Glutamatergic neuron (in vitro differentiated cells): Measurements from ENCODE around the gene NKX2-4. TPM values are rescaled to one million over a fixed set of nuclear protein-coding genes. Genes with fewer than 3 reads are reported as not detected.
A peak's percentile ranks its signal among the peaks of the same experiment; 100 is the strongest.
"Not testable (repeated sequence)": the region's sequence is repeated elsewhere in the genome, so short reads cannot be mapped to it uniquely, and the experiment has no call there.

Experiments used
- DNase-seq: peaks from one replicate; pipeline ENCODE4 v3.0.0; 2022
- H3K27ac Mint-ChIP-seq: one replicate; pipeline ENCODE4 v1.8.0; 2020; ENCODE audit warnings: mild to moderate bottlenecking, mixed read lengths, inconsistent platforms; ENCODE audit not compliant: unreplicated experiment
- H3K27me3 Mint-ChIP-seq: one replicate; pipeline ENCODE4 v1.8.0; 2020; ENCODE audit warnings: mild to moderate bottlenecking, moderate library complexity, mixed read lengths, inconsistent platforms; ENCODE audit not compliant: unreplicated experiment
- H3K36me3 Mint-ChIP-seq: one replicate; pipeline ENCODE4 v1.8.0; 2020; ENCODE audit warnings: mild to moderate bottlenecking, mixed read lengths, inconsistent platforms; ENCODE audit not compliant: unreplicated experiment
- H3K4me1 Mint-ChIP-seq: one replicate; pipeline ENCODE4 v1.8.0; 2020; ENCODE audit warnings: mild to moderate bottlenecking, low read depth, mixed read lengths, inconsistent platforms; ENCODE audit not compliant: unreplicated experiment
- H3K4me3 Mint-ChIP-seq: one replicate; pipeline ENCODE4 v1.8.0; 2020; ENCODE audit warnings: mild to moderate bottlenecking, mixed read lengths, inconsistent platforms; ENCODE audit not compliant: unreplicated experiment
- H3K9me3 Mint-ChIP-seq: one replicate; pipeline ENCODE4 v1.8.0; 2020; ENCODE audit warnings: mild to moderate bottlenecking, moderate library complexity, mixed read lengths, inconsistent platforms; ENCODE audit not compliant: unreplicated experiment
- CTCF ChIP-seq: fragments of 200-600 bp; sonication (generic); IDR thresholded peaks from one replicate; pipeline ENCODE4 v1.5.0; 2021; ENCODE audit not compliant: partially characterized antibody, unreplicated experiment
- total RNA-seq: library from RNA; stranded (reverse); fragmentation: NEBNext Ultra II Directional; extraction: Animal tissue kit (Norgen Biotek cat#: 25700); gene quantifications from one replicate; pipeline ENCODE4 v1.2.1, GENCODE V29; 2021; ENCODE audit not compliant: unreplicated experiment

The NKX2-4 gene
- total RNA-seq, 1 donor from 2014 or later = not detected

DNA sequence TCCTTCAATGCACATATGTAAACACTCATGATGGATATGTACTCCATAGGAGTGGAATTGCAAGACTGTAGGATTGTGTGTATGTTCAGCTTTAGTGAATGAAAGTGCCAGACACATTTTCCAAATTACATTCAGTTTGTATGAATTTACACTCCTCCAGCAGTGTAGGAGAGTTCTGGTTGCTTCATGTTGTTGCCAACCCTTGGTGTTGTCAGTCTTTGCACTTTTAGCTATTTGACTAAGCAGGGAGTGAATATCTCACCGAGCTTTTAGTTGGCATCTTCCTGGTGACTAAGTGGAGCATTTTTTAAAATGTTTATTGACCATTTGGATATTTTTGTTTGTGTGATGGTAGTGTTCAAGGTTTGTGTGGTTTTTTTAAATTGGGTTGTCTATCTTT, 23.9 kb downstream of the NKX2-4 start:
- Mint-ChIP-seq H3K4me3 (no peak overlapping the region), H3K4me1 (peaks cover 13% of the 10 kb centered on the region), H3K9me3 (no peaks in the 10 kb centered on the region), H3K36me3 (no peaks in the 10 kb centered on the region), H3K27me3 (peaks cover 4% of the 10 kb centered on the region), H3K27ac (peak overlapping the region; percentile 7)
- DNase-seq = no peak
- TF ChIP-seq CTCF = no peak

DNA sequence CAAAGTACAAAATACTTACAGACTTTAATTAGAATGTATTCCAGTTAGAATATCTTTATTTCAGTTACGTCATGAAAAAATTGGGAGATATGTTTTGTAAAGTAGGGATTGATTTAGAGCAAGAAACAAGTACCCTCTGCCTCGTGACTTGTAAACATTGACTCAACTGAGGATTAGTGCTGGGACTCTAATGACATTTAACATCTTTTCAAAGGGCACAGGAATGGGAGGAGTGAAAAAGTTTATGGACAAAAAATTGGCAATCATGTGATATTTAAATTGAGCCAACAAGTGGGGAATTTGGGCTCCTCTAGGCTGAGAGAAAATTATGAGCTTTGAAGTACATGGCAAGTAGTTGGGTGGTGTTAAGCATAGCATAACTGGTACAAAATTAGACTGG, 25.3 kb downstream of the NKX2-4 start:
- no peak for TF ChIP-seq CTCF
- DNase-seq = no peak
- no peaks in the 10 kb centered on the region for H3K9me3 Mint-ChIP-seq
- peaks cover 8% of the 10 kb centered on the region for H3K4me1 Mint-ChIP-seq
- no peaks in the 10 kb centered on the region for H3K36me3 Mint-ChIP-seq
- no peak overlapping the region for H3K4me3 Mint-ChIP-seq
- no peak overlapping the region for H3K27ac Mint-ChIP-seq
- peaks cover 4% of the 10 kb centered on the region for H3K27me3 Mint-ChIP-seq

DNA sequence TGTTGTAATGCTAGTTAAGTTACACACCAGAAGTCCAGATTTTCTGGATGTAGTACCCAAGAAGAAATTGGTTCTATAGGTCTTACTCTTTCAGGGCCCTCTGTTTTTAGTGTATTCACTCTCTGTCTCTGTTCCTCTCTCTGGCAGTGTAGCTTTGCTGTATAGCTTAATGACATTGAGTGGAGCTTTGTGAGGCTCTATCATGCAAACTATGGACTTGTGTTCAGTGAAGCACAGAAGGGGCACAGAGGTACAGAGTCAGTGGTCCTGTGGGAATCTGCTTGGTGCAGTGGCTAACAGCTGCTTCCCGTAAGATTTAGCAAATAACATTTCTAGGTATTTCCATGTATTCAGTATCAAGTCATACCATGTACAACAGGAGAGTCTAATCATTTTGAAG, 26.1 kb downstream of the NKX2-4 start:
- no peaks in the 10 kb centered on the region for H3K36me3 Mint-ChIP-seq
- no peaks in the 10 kb centered on the region for H3K27me3 Mint-ChIP-seq
- H3K4me1 Mint-ChIP-seq = peaks cover 6% of the 10 kb centered on the region
- H3K4me3 Mint-ChIP-seq = no peak overlapping the region
- no peak for TF ChIP-seq CTCF
- no peaks in the 10 kb centered on the region for H3K9me3 Mint-ChIP-seq
- no peak for DNase-seq
- H3K27ac Mint-ChIP-seq = no peak overlapping the region

- Mint-ChIP-seq H3K4me3 (no peak overlapping the region), H3K27ac (no peak overlapping the region), H3K36me3 (no peaks in the 10 kb centered on the region), H3K27me3 (no peaks in the 10 kb centered on the region), H3K9me3 (no peaks in the 10 kb centered on the region), H3K4me1 (peaks cover 6% of the 10 kb centered on the region)
- no peak for DNase-seq
- TF ChIP-seq CTCF = no peak
Observed at GRCh38 chr20:21368791-21369190, 28.5 kb downstream of the NKX2-4 start.

GRCh38 chr20:21366273-21366672, 31.1 kb downstream of the NKX2-4 start:
- not testable (repeated sequence) for H3K4me1 Mint-ChIP-seq, H3K27ac Mint-ChIP-seq, H3K4me3 Mint-ChIP-seq, H3K27me3 Mint-ChIP-seq, DNase-seq, H3K9me3 Mint-ChIP-seq, H3K36me3 Mint-ChIP-seq

DNA sequence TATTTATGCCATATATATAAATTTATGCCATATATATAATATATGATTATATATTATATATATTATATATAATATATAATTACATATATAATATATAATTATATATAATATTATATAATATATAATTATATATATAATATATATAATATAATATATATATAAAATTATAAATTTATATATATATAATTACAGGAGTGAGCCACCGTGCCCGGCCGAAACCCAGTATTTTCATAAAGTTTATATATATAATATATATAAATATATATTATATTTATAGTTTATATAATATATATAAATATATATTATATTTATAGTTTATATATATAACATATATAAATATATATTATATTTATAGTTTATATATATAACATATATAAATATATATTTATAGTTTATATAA, 31.6 kb downstream of the NKX2-4 start:
- Mint-ChIP-seq H3K4me3 (no peak overlapping the region), H3K27me3 (peaks cover 2% of the 10 kb centered on the region), H3K9me3 (peaks cover 2% of the 10 kb centered on the region), H3K4me1 (peaks cover 2% of the 10 kb centered on the region), H3K36me3 (no peaks in the 10 kb centered on the region), H3K27ac (no peak overlapping the region)
- no peak for TF ChIP-seq CTCF
- no peak for DNase-seq
